GM21576 (cell line): ENCODE measurements around the gene RNF121.

Experiments
- ATAC-seq: cut with Tn5 transposase; IDR thresholded peaks from one replicate; pipeline ENCODE4 v1.9.1; 2021; ENCODE audit warnings: mild to moderate bottlenecking, moderate library complexity; ENCODE audit not compliant: unreplicated experiment

RNF121 gene

DNA sequence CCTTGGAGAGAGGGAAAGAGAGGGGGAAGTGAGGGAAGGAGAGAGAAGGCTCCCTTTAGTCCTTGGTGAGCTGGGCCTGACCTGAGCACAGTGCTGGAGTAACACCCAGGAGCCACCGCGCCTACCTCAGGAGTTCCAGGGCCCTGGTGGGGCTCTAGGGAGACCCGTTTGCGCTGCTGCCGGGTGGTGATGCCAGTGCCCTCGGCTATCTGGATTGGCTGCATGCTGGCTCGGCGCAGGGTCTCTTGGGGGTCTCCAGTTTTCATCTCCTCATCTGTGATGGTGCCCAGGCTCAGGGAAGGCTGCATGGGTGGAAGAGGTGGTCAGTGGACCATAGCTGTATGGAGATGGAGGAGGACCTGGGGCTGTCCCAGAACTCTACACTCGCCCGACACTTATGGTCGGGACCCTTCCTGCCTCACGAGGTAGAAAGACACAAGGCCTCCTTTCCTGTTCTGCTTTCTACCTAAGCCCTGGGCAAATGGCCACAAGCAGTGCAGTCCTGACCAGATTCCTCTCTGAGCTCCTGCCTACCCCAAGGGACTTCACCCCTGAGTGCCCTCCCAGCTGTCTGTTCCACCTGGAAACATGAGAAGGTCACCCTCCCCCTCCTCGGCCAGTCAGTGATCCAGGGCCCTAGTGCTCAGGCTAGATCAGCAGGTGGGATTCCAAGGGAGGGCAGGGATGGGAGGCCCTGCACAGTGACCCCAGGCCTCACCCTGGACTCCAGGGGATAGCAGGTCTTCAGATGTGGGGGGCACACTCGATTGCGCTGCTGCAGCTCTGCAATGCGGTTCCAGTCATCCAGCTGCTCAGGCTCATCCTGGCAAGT, 75.9 kb downstream of the RNF121 start:
- no peak for ATAC-seq

DNA sequence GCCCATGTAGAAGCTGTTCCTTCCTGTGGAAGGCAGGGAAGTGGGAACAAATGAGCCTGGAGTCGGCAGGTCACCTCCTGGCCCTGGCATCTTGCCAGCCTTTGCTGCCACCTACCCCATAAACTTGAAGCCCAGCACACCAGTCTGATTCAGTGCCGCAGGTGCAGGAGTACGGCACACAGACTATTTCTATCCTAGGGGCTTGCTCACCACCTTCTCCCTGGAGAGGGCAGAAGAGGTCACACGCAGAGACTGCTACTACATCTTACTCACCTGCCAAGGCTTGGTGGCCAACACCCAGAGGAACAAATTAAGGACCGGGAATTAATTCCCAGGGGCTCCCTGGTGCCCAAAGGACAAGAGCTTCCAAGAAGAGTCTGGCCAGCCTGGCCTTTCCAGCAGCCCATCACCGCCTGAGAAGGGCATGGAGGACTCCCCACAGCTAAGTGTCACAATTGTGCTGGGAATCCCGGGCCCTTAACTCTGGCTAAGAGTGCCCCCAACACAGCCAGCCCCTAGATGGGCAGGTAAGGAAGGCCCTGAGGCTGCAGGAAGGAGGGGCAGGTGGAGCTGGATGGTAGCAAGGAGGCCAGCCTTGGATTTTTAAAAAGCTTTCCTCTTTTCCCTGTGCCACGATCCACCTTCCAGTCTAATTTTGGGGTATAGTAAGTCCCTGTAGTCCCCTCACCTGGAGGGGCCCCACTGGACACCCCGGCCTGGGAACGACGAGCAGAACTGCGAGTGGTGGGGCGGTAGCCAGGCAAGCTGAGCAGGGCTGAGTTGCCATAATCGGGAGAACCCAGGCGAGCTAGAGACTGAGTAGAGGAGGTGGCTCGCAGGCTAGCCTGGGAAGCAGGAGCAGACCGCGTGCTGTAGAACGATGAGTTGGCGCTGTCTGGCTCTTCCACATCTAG, 76.8 kb downstream of the RNF121 start:
- no peak for ATAC-seq

DNA sequence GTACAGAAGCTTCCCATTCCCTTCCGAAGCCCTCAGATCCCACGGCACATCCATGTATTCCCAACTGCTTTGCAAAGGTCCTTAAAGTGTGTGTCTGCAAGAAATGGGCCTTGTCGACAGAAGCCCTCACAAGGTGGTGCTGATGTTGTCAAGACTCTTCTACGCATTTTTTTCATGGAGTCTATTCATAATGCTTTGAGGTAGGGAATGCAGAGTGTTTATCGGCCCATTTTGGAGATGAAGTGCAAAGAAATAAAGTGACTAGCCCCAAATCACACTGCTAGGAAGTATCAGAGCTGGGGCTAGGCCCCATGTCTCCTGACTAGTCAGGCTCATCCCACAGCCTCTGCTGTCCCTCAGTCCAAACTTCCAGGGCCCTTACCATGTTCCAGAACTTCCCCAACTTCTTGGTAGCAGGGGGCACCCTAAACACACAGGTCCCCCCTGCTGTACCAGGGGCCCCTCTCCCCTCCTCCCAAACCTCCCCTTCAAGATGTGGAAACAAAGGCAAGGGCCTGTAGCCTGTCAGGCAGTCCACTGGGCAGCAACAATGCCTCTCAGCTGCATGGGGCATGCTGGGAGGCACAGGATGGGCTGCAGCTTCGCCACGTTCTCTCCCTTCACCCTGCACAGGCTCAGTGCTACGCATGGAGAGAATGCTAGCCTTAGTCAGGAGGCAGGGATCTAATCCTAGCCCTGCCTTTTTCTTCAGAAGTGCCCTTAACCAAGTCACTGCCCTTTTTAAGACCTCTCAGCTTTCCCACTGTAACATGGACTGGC, 77.7 kb downstream of the RNF121 start:
- no peak for ATAC-seq

DNA sequence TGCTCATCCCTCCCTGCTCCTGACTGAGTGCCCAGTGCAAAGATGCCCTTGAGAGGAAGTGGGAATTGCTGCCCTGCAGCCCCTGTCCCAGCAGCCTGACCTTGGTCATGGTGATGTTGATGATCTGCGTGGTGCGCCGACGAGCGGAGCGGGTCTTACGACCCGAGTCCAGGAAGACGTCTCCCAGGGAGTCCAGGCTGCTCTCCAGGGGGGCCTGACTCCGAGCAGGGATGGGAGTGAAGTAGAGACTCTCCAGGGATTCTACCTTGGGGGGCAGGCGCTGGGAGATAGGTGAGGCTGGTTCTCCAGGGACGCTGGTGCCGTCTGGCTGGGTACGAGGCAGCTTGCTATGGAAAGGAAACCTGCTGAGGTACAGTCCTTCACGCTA, 78.2 kb downstream of the RNF121 start:
- ATAC-seq, result no peak

DNA sequence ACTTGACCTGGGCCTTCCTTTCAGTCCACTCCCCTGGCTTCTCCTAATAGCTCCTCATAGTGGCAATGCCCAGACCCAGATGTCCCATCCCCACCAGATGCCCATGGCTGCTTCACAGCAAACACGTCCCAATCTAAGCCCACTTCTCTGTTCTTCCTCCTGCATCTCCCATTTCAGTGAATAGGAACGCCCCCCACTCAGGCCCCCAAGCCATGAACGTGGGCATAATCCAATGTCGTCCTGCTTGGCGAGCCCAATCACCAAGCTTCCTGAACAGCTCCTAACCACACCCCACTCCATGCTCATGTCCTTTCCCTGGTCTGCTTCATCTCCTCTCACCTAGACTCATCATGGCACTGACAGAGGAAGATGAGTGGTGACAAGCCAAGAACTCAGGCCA, 78.7 kb downstream of the RNF121 start:
- ATAC-seq, result no peak

DNA sequence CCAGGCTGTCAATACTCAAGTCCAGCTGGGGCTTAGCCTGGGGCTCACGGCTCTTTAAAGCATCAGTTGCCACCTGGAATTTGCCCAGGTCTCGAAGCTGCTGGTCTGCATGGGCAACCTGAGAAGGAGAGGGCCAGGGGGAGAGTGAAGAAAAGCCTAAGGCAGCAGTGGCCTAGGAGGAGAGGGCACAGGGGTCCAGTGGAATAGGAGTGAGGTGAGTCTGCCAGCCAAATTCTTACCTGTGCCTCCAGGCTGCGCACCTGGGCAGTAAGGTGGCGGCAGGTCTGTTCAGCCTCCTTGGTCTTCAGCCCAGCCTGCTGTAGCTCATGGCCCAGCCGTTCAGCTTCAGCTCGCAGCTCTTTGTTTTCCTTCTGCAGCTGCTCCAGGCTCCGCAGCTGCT, 79.9 kb downstream of the RNF121 start:
- no peak for ATAC-seq

DNA sequence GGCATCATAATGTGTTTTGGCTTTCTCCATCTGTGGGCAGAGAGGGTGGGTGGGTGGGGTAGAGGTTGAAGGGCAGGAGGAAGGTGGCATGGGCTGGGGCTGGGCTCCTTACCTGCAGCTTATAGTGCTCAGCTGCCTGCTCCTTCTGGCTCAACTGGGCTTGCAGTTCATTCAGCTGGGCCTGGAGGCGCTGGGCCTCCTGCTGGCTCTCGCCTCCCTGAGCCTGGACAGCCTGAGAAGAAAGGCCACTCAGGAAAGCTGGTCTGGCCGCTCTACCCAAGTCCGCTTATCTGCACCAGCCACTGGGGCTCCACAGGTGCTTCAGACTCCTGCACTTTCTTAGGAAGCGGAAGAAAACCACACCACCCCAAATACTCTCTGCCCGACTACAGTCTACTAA, 80.3 kb downstream of the RNF121 start:
- no peak for ATAC-seq

DNA sequence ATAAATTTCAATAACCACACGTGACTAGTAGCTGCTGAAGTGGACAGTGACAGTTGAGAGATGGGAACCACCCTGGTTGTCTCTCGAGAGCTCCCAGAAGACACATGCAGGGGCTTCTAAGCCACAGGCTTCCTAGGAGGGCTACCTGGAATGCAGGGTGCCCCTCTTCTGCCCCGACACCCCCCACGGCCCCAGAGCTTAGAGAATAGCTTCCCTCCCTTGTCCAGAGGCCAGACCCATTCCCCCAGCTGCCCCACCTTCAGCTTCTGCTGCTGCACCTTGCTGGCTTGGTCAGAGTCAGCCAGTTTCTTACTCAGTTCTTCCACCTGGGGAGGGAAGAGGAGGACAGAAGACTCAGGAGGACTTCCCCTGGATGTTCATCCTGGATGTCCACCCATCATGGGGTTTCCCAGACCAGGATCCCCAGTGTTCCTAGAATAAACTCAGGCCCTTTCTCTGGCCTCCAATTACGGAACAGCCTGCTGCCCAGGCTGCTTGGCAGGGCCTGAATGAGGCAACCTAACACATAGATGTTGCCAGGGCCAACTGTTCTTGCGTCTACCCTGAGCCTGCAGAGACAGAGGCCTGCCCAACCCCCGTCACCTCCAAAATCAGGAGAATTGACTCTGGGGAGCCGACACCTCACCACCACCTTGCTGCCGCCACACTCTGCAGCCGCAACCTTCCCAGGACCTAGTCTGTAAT, 81.8 kb downstream of the RNF121 start:
- no peak for ATAC-seq

DNA sequence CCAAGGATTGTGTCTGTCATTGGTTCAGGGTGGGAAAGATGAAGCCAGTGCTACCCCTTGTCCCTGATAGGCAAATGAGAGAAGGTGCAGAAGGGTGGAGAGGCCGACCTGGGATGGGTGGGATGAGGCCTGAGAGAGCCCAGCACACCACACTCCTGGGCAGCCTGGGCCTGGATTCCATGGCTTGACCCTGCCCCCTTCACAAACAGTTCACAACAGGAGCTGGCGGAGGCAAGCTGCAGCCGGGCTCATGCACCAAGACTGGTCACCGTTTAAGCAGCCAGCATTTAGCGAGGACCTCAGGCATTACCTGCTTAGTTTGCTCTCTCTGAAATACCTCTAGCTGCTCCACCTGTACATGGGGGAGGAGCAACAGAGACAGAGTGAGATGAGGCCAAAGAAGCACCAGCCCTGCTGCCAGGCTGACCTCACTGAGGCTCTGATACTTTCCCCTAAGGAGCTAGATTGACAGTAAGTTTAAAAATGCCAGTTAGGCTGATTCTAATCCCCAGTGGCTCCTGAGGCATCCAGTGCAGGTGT, 83.3 kb downstream of the RNF121 start:
- ATAC-seq, result no peak

DNA sequence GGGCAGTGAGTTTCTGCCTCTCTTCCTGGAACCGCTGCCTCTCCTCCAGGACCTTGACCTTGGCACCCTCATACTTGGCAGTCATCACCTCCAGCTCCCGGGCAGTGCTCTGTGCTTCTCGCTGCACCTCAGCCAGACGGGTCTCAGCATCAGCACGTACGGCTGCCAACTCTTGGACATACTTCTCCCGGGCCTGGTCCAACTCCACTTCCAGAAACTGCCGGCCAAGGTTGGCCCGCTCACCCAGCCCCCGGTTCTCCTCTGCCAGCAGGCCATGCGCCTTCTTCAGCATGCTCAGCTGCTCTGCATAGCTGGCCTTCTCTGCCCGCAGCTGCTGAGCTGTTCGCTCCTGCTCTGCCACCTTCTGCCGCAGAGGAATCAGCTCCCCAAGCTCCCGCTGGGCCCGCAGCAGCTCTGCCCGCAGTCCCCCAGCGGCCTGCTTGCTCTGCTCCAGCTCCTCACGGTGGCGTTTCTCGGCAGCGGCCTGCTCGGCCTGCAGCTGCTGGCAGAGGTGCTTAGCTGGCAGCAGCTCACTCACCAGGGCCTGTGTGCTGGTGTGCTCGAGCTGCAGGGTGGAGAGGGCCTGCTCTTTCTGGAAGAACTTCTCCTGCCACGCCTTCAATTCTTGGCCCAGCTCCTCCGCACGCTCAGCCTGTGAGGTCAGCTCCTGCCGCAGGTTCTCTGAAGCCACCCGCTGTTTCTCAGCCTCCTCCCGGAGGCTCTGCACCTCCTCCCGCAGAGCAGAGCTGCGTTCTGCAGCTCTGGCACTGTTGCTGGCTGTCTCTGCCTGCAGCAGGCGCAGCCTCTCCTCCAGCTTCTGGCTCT, 84.3 kb downstream of the RNF121 start:
- no peak for ATAC-seq

DNA sequence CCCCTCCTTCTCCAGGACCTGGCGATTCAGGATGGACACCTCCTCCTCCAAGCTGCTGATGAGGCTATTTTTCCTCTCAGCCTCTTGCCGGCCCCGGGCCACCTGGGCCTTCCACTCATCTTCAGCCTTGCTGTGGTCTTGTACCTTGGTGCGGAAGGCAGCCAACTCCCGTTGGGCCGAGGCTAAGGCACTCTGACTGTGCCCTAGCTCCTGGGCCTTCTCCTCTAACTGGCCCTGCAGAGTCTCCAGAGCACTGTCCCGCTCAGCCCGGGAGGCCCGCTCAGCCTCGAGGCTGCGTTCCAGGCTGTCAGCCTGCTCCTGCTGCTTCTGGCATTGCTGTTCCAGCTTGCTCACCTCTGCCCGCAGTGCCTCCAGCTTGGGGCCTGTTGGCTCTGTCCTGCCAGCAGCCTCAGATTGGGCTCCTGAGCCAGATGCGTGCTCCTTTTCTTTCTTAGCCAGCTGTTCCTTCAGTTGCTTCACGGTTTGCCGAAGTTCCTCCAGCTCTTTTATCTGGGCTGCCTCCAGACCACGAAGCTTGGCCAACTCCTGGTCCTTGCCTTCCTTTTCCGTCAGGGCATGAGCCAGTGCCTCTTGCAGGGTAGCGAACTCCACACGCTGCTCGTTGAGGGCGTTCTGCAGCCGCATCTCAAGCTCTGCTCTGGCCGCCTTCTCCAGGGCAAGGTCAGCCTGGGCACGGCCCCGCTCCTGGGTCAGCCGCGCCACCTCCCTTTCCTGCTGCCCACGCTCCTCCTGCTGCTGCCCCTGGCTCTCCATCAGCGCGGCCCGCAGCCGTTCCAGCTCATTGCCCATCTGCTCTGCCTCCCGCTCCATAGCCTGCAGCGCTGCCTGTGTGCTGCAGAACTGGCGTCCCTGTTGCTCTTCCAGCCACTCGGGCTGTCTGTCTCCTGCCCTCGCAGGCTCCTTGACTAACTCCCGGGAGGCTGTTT, 85.2 kb downstream of the RNF121 start:
- no peak for ATAC-seq

DNA sequence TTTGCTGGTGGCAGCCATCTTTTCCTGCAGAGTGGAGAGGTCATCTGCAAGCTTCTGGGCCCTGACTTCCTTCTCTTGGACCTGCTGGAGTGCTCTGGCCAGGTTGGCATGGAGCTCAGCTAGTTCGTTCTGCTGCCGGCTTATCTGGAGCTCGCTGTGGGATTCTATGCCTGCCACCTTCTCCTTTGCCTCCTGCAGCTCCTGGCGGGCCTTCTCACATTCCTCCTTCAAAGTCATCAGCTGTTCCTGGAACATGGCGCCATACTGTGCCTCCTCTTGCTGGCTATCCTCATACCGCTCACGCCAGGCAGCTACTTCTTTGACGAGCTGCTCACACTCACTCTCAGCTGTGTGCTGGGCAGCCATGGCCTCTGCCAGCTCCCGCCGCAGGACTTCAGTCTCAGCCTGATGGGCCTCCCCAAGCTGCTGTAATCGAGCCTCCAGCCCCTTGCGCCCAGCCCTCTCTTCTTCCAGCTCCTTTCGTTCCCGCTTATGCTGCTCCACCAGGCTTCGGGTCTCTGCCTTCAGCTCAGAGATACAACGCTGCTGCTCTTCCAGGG, 86.0 kb downstream of the RNF121 start:
- ATAC-seq, result no peak

DNA sequence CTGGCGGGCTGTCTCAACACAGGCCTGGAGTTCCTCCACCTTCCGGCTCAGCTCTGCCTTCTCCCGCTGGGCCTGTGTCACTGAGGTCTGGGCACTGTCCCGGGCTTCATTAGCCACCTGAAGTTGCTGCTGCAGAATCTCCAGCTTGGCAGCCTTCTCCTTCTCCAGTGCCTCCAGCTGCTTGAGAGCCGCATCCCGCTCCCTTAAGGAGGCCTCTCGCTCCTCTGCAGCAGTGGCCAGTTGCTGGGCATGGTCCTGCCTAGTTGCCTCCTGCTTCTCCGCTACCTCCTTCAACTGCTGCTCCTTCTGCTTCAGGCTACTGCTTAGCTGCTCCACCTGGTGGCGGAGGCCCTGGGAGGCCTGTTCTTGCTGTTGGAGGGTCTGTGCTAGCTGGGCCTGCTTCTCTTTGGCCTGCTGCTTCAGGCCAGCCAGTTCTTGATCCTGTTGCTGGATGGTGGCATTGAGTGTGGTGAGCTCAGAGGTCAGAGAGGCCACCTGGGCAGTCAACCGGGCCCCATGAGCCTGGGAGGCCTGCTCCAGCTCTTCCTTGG, 86.7 kb downstream of the RNF121 start:
- no peak for ATAC-seq

DNA sequence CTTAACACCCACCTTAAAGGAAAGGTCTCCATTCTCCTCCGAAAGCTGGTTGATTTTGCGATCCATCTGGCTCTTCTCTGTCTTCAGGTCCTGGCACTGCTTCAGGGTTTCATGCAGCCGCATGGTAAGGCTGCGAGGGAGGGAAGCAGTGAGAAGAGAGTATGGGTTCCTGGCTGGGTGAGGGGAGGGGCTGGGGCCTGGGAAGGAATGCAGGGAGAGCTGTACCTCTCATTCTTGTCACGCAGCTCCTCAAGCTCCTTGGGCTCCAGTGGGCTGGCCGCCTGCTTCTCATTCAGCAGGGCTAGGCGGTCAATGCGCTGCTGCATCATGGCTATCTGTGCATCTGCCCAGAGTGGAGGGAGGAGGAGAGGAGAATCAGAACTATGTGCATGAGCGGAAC, 89.3 kb downstream of the RNF121 start:
- ATAC-seq, result no peak

DNA sequence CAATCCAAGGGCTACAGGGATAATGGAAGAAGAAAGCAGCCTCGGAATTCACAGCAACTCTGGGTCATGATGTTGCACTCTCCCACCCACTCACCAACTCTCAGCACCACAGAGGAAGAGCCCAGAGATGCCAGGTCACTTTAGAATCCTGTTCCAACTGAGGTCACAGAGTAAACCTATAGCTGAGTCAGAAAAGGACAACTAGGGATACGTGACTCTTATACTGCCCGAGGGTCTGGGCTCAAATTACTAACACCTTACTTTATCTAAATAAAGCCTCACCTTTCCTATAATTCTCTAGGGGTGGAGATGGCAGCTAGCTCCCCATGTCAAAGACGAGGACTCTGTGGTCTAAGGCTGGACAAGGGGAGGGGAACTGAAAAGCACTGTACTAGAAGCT, 94.5 kb downstream of the RNF121 start:
- ATAC-seq, result no peak

DNA sequence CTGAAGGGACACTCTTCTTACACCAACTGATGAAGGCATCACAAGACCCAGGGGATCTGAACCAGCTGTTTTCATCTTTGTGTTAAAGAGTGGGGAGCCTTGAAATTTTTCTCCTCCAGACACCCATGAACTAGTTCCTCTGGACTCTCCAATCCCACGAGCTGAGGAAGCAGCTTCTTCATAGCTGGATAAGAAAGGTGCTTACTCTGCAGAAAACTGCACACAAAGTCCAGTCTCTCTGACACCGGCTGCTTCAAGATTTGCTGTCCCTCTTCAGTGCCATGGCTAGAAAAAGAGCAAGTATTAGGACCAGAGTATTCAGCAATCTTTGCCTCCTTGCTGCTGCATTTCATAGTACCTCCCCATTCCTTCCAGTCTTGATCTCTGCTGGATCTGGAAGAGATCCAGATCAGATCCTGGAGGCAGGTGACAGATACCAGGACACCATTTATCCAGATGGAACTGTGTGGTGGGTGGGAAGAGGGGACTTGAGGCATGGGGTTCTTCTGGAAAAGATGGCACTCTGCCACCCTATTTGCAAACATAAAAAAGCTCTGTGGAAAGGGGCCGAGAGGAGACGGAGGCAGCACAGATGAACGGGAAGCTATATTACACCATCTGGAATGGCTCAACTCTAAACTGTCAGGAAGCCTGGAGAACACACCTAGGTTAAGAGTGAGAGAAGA, 95.4 kb downstream of the RNF121 start:
- no peak for ATAC-seq

DNA sequence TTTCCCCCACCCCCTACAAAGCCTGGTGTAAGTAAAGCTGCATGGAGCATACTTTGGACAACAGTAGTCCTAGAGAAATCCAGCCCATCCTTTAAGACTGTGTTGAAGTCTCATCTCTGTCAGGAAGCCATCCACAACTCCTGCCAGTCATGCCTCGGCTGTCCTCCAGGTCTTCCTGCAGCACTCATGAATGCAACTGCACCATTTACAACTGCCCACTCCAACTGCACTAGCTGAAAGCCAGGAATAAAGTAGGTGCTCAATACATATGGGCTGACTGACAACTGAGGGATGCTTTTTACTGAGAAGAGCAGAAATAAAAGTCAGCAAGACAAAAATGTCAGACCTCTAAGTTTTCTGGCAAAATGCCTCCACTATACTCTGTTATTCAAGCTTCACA, 97.2 kb downstream of the RNF121 start:
- no peak for ATAC-seq
